Kidney (tissue), 14 donors: ENCODE data around the gene FHOD3. TPM values are rescaled to one million over a fixed set of nuclear protein-coding genes. Genes with fewer than 3 reads are reported as not detected.

Experiments
- DNase-seq, 5 donors: peaks; one replicate each; pipeline ENCODE4 v3.0.0-alpha.2; 2013 to 2020
- FAIRE-seq: peaks from 2 replicates; lab custom pipeline; 2012; peaks lifted over from hg19 to GRCh38; lab: Jason Lieb, UNC
- H3K27ac ChIP-seq, 2 donors: one replicate each; pipeline ENCODE4 v1.7.0; 2013; ENCODE audit warnings: low read depth in 2 of 2, low read length in 2 of 2, inconsistent platforms in 1 of 2
- H3K27me3 ChIP-seq: one replicate; pipeline ENCODE4 v1.7.1; 2013; ENCODE audit warnings: low read length, inconsistent platforms; ENCODE audit not compliant: control insufficient read depth, insufficient read depth
- H3K36me3 ChIP-seq, 3 donors: one replicate each; pipeline versions ENCODE4 v1.7.0 to v1.7.1; 2013; ENCODE audit warnings: low read length in 3 of 3, control low read depth in 1 of 3, inconsistent platforms in 1 of 3; ENCODE audit not compliant: insufficient read depth in 3 of 3, control insufficient read depth in 2 of 3
- H3K4me1 ChIP-seq, 3 donors: one replicate each; pipeline versions ENCODE4 v1.7.0 to v1.7.1; 2013; ENCODE audit warnings: low read length in 3 of 3, inconsistent platforms in 1 of 3, low read depth in 1 of 3; ENCODE audit not compliant: control insufficient read depth in 2 of 3, insufficient read depth in 2 of 3
- H3K4me3 ChIP-seq, 3 donors: one replicate each; pipeline versions ENCODE4 v1.7.0 to v1.8.1; 2013; ENCODE audit warnings: low read length in 3 of 3, control low read depth in 1 of 3, inconsistent platforms in 1 of 3
- H3K9ac ChIP-seq, 3 donors: one replicate each; pipeline versions ENCODE4 v1.7.0 to v1.7.1; 2013; ENCODE audit warnings: low read length in 3 of 3, control low read depth in 1 of 3, inconsistent platforms in 1 of 3
- H3K9me3 ChIP-seq, 3 donors: one replicate each; pipeline versions ENCODE4 v1.7.0 to v1.7.1; 2013; ENCODE audit warnings: low read length in 3 of 3, control low read depth in 1 of 3, inconsistent platforms in 1 of 3; ENCODE audit not compliant: control insufficient read depth in 2 of 3, insufficient read depth in 1 of 3
- CTCF ChIP-seq: IDR thresholded peaks from 3 replicates; pipeline ENCODE4 v1.5.1; 2012; ENCODE audit warnings: mild to moderate bottlenecking, moderate library complexity, borderline replicate concordance; ENCODE audit not compliant: insufficient read depth; ENCODE audit errors: extremely low read depth
- intact Hi-C: fragments of 100-400 bp; cut with DNase I; formaldehyde crosslinking; loops from one replicate; pipeline ENCODE4 v1.11.1; 2022
- polyA plus RNA-seq: library from polyadenylated mRNA; stranded (reverse); fragments of 350-450 nt; fragmentation: Illumina TruSeq; extraction: RNeasy Lipid Tissue Mini Kit (QIAGEN cat#74804); gene quantifications from one replicate; pipeline ENCODE4 v1.2.3, GENCODE V29; 2014; ENCODE audit warnings: low read depth, low replicate concordance; ENCODE audit not compliant: insufficient read depth
- total RNA-seq: library from RNA; stranded (reverse); fragmentation: NEBNext Ultra II Directional; extraction: Animal tissue kit (Norgen Biotek cat#: 25700); gene quantifications from one replicate; pipeline ENCODE4 v1.2.1, GENCODE V29; 2021
- donor health status: control.
- donor health status: control.
- donor health status: control.
- donor health status: control.
- donor health status: control.
- donor health status: DM: yes; HTN: yes; CAD: no.
- donor health status: Normal renal cell carcinoma (clear cell type).

The FHOD3 gene
- total and polyA plus RNA-seq, 2 donors from 2014 or later: 21.5 to 28.0 TPM

- FAIRE-seq (no peak), DNase-seq (no peak)
- no peak for TF ChIP-seq CTCF
- Histone ChIP-seq H3K27me3 (no peaks in the 10 kb centered on the region), H3K36me3 (peaks cover 0 to 21% (median 10%) of the 10 kb centered on the region in 3 donors), H3K27ac (no peak overlapping the region), H3K4me1 (no peaks in the 10 kb centered on the region), H3K9ac (no peak overlapping the region), H3K4me3 (no peak overlapping the region), H3K9me3 (peaks cover 0 to 4% (median 0%) of the 10 kb centered on the region in 3 donors)
- intact Hi-C loops: no loop called here
Observed at GRCh38 chr18:36736094-36736493, 438.6 kb downstream of the FHOD3 start.

DNA sequence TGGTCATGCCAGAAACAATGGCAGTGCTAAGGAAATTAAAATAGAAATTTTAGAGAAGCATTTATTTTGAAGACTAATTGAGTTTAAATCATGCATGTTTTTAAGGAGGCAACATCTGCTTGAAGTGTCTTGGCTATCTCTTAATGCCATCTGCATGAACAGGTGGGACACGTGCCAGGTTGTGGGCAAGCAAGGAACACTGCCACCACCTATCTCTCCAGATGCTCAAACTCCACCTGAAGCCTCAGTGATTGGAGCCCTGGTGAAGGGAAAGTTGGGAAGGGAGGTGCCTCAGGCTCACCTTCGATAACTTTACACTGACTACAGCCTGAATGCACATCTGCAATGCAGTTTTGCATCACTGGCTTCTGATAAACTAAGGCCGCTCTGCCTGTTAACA, 439.8 kb downstream of the FHOD3 start:
- Histone ChIP-seq H3K4me3 (no peak overlapping the region), H3K27ac (no peak overlapping the region), H3K36me3 (peaks cover 0 to 16% (median 12%) of the 10 kb centered on the region in 3 donors), H3K27me3 (no peaks in the 10 kb centered on the region), H3K9me3 (peaks cover 0 to 4% (median 0%) of the 10 kb centered on the region in 3 donors), H3K9ac (no peak overlapping the region), H3K4me1 (no peaks in the 10 kb centered on the region)
- FAIRE-seq: no peak
- intact Hi-C loops: no loop called here
- no peak for DNase-seq
- TF ChIP-seq CTCF: no peak

DNA sequence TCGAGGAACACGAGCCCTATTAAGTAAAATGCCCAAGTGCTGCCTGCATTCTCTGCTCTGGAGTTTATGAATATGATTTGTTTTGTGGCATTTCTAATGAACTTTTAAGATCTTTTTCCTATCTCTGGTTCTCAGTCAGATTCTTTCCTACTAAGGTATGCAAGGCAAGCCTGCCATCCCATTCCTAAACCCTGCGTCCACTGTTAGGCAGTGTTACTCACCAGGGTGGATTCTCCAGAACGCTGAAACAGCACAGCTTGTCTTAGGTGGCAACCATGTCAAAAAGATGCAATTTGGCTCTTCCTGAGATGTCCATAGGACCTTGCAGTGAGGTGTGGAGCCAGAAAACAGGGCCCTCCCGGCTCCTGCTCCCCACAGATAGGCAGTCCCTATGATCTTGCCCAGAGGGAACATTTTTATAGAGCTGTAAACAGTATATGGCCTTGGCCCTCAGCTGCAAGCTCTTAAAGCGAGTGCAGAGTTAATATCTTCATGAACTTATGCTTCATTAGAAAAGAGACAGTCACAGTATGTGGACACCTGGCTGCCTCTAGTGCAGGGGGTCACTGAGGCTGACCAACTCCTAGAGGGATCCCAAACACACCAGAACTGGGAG, 446.9 kb downstream of the FHOD3 start:
- H3K4me1 ChIP-seq: no peaks in the 10 kb centered on the region
- peaks cover 0 to 11% (median 8%) of the 10 kb centered on the region in 3 donors for H3K36me3 ChIP-seq
- H3K27me3 ChIP-seq: no peaks in the 10 kb centered on the region
- H3K27ac ChIP-seq: no peak overlapping the region
- FAIRE-seq: no peak
- H3K4me3 ChIP-seq: no peak overlapping the region
- no peak for DNase-seq
- no peak for TF ChIP-seq CTCF
- intact Hi-C loops: no loop called here
- no peaks in the 10 kb centered on the region for H3K9me3 ChIP-seq
- no peak overlapping the region for H3K9ac ChIP-seq
